HG03439 (cell line): ENCODE results near the gene ARHGAP15.

Experiments used
- ATAC-seq: cut with Tn5 transposase; IDR thresholded peaks from one replicate; pipeline ENCODE4 v1.9.1; 2021; ENCODE audit warnings: mild to moderate bottlenecking, moderate library complexity; ENCODE audit not compliant: unreplicated experiment

The ARHGAP15 gene

DNA sequence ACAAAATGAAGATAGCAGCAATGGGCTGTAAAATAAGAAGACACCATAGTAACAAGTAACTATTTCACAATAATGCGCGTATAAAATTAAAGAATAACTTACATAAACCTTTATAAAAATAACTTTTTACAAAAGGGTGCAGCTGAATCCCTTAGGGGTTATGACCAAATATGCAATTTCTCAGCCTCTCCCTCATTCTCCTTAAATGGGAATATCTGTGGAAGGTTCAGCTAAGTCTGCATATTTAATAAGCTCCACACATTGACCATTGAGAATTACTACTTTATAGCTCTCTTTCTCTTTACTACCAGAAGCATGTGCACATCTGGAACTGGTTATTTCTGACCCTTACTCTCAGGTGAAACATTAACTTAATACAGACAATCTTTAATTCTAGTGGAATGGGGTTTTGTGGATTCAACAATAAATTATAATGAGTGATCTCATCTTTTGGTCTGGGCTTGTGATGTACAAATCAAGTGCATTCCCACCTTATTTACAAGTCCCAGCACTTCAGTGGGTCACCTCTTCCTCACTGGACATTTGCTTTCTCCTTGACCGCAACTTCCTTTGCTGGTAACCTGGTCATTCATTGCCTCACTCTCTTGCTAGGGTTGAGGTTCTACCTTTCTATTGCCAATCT is 15.7 kb downstream of the ARHGAP15 start:
- ATAC-seq: no peak

DNA sequence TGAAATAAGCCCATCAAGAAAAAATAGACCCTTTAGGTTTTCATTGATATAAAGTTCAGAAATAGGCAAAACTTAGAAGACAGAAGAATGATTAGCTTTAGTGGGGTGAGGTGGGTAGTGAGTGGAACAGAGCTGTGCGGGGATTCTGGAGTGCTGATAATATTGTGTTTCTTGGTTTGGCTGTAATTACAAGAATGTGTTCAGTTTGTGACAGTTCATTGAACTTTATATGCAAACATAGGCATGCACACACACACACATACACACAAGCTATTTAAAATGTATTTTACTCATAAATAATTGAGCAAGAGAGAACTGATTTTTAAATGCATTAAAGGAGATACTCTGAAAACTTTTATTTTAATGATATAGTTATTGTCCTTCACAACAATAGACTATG is 17.1 kb downstream of the ARHGAP15 start:
- no peak for ATAC-seq

- ATAC-seq: no peak
Measured at GRCh38 chr2:143146815-143147530, 17.8 kb downstream of the ARHGAP15 start.

DNA sequence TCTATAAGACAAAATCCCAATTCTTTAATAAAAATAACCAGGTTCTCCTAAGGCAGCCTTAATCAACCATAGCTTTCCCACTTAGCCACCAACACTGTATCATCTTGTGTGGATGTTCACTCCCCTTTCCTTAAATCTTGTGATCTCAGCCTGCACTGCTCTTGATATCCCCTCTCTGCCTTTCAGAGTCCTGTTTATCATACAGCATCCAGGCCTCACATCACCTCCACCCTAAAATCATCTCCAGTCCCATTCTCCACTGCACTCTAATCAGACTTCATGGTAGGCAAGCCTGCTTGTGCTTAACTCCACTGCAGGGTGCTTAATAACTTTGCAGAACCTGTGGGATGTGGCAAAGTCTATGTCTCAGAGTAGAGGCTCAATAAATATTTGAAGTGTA is 18.8 kb downstream of the ARHGAP15 start:
- ATAC-seq: no peak

DNA sequence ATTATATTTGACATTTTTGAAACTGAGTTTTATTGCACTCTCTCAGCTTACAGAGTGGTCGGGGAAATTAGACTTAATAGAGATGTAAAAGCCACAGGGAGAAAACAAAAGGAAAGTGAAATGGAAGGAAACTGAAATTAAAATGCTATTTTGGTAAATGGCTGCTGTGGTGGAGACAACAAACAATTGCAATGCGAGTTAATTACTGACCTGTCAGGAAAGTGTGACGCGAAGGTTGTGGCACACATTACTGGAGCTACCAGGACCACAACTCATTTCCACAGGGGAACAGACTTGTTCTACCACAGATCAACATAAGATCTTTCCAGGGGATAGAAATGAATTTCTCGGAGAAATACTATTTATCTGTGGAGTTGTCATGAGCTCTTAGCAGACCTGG is 19.5 kb downstream of the ARHGAP15 start:
- peak; percentile 57 for ATAC-seq

DNA sequence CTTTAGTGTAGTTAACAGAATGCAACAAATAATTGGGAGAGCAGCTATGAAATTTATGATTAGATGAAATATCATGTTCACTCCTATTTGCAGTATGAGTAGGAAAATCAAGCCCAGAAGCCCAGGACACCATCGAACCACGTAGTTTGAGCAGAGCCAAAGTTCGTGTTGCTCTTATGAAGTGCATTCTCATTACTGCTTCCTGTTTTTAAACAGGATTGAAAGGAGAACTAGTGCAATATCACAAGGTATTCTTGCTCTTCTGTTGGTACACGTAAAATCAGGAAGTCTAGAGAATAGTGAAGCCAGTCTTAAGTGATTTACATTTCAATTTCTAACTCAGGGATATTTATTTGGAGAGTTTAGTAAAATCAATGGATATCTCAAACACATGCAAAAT is 21.1 kb downstream of the ARHGAP15 start:
- ATAC-seq: no peak

DNA sequence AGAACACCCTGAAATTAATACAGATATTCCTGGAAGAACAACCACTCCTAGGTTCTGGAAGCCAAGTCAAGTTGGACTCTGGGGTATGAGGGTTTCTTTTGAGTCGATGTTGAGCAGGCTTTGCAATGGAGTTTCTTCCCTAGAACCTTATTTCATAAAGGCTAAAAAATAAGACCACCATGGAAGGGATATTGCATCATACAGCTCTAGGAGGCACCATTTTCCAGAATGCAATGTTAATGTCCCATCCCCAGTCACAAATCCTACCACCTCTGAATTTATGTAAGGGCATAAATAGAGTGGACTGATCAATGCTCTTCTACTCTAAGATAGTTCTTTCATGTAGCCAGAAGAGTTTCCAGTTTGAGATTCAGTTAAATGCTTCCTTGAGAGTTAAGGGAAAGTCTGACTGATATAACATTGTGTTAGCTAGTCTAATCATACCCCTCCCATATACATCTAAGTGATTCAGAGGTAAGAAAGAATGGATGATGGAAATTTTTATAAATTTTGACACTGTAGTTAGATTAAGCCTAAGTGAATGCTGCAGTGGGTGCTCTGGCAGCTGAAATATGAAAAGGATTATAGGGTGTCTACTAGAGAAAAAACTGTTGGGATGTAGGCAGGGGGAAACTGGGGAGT is 22.0 kb downstream of the ARHGAP15 start:
- ATAC-seq: no peak

- no peak for ATAC-seq
Measured at GRCh38 chr2:143152219-143152618, 23.0 kb downstream of the ARHGAP15 start.

DNA sequence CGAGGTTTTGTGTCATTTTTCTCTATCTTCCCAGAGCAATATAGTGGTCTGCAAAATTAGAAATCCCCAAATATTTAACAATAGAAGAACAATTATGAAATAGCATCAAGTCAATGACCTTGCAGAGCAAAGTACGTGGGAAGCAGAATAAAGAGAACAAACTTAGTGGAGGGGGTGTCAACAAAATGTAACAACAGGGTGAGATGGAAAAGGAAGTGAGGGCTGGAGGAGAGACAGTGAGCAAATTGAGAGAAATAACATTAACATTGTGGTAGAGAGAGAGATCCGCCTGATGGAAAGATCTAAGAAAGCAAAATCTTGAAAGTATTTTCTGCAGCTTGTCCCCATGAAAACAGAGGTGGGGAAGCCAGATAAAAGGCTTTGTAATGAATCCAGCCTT is 23.4 kb downstream of the ARHGAP15 start:
- no peak for ATAC-seq

GRCh38 chr2:143155661-143156060 is 26.4 kb downstream of the ARHGAP15 start:
- ATAC-seq: no peak

DNA sequence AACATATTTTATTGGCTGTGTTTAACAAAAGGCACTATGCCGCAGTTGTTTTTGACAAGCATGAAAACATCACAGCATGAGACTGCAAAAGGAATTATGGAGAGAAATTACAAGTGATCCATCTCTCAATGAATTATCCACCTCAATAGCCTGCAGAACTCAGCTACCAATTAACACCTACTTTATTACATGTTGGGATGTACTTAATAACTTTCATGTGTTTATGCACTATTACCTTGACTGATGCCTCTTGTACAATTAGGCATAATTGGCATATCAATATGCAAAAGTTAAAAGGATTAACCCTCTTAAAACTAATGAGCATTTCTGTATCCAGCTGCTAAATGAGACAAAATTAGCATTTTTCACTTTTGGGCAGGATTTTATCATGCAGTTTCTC is 27.8 kb downstream of the ARHGAP15 start:
- no peak for ATAC-seq

DNA sequence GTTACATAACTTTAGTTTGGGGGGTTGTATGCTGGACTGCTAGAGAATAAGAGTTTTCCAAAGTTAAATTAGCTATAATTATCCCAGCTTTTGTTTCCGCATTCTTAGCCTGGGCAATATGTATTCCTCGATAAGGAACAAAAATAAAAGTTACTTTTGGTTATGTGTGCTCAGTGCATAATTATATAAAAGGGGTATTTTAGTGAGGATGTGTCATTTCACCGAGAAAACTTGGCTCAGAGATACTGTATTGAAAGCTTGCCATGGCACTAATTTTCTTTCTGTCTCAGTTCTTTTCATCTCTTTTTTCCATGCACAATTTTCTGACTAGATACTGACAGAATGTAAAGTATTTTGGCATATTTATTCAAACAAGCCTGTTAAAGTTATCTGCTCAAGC is 28.2 kb downstream of the ARHGAP15 start:
- no peak for ATAC-seq

DNA sequence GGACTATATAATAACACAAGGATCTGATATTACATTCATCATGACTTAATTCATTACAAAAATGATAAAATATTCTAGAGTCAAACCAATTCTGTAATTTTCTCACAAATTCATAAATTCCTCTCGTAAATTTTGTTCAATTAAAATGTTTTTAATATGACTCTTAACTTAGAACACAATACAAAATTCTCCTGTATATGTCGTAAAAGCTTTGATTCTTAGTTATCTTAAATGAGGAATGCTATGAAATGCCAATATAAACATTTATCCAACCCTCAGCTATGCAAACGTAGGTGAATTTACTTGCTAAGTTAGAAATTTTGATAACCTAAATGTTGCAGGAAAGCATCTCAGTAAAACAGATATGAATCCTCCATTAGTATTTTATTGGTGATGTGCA is 28.9 kb downstream of the ARHGAP15 start:
- ATAC-seq: no peak

DNA sequence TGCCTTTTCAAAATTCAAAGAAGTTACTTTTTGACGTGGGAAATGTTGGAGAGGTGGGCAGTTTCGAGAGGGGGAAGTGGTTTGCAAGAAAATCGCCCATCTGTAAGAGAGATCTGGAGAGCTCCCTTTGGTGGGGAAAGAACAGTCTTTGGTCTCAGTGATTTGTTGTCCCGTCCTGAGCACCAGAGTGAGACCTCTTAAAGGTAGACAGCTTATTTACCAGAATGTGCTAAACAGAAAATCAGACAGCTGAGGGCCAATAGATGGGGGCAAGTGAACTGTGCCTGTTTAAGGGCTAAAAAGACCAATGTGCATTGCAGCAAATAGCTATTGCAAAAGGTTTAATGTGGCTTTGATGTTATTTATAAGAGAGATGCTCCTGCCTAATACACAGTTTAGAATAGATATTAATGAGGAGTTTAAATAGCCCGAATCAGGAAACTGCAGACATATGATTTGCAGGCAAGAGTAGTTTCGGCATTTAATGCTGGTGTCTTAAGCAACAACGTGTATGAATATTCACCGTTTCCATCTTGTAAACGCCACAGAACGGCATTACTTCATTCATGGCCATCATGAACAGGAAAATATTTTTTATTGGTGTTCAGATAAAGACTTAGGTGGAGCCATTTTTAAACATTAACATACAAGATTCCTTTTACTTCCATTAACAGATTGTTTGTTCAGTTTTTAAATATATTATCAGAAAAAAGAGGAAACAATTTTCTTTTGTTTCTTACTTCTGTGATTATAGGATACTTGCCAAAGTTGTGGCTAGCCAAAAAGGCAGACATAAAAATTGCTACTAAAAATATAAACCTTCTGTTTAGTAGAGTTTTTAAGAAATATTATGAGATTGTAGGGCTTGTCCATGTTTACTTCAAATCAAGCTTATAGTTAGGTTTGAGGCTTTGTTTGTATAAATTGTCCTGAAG is 29.6 kb downstream of the ARHGAP15 start:
- no peak for ATAC-seq

DNA sequence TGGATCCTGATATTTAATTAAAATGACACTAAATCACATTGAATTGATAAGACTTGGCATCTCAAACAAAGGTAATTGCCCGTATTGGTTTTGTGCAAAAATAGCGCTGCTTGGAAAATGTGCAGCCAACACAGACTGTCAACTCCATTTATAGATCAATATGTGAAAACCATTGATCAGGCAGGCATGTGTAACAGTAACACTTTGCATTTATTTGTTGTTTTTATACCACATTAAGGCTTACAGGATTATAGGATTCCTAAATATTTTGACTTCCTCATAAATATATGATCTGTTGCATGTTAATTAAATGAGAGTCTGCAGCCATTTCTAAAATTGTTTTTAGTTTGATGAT is 30.2 kb downstream of the ARHGAP15 start:
- ATAC-seq: no peak

DNA sequence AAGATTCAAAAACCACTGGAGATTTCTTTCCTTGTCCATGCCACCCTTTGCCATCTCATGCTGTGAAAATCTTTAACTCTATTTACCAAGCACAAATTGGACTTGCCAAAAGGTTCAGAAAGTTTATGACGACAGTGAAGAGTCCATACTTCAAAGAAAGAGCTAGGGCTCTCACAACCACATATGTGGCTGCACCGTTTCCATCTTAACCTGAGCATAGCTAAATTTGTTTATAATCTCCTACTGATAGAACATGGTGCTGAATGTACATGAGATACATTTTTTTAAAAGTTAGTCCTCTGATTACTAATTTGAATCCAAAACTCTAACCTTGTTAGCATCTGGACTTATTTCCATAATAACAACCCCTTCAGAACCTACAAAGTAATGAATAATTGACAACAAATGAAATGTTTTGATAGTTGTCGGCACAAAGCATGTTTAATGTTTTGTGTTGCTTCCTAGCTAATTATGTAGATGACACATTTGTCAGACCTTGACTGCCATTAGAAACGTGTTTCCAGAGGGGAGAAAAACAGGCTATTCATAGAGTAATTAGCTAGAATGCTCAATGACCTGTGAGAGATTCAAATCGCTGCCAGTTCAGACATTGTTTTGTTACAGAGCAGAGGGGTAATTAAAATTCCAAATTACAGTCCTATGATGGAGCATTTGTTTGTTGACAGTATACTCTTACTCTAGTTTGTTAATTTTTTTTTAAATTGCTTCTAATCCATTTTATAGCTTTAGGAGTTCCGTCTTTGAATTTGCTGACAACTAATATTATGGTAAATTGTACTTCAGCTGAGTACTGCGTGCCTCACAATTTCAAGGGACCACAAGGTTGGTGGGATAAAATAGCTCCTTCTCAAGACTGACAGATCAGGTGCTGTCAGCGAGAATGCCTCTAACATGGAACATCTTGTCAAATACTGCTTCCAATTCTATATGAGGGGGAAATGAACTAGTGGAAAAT is 31.8 kb downstream of the ARHGAP15 start:
- no peak for ATAC-seq

GRCh38 chr2:143162123-143162837 is 33.1 kb downstream of the ARHGAP15 start:
- ATAC-seq: peak; percentile 78

GRCh38 chr2:143162997-143163396 is 33.8 kb downstream of the ARHGAP15 start:
- no peak for ATAC-seq

GRCh38 chr2:143163499-143163898 is 34.3 kb downstream of the ARHGAP15 start:
- no peak for ATAC-seq
